GM10266 (cell line): ENCODE measurements around the gene RIPK3.
"Not testable (repeated sequence)": the region's sequence is repeated elsewhere in the genome, so short reads cannot be mapped to it uniquely, and the experiment has no call there.

Experiments
- DNase-seq: peaks from one replicate; pipeline ENCODE4 v3.0.0; 2012; ENCODE audit errors: extremely low spot score
- CTCF ChIP-seq: IDR thresholded peaks from 2 replicates; pipeline ENCODE4 v1.5.1; 2012; ENCODE audit warnings: mild to moderate bottlenecking, low read depth; ENCODE audit not compliant: control insufficient read depth, insufficient read depth; ENCODE audit errors: missing control alignments

The RIPK3 gene

GRCh38 chr14:24377126-24377525 is 37.3 kb upstream of the RIPK3 start:
- DNase-seq = no peak
- TF ChIP-seq CTCF = no peak

- no peak for TF ChIP-seq CTCF
- no peak for DNase-seq
These were observed 36.8 kb upstream of the RIPK3 start for GRCh38 chr14:24376448-24377070.

- TF ChIP-seq CTCF = no peak
- no peak for DNase-seq
These were observed 33.1 kb upstream of the RIPK3 start for GRCh38 chr14:24372701-24373416.

- DNase-seq = not testable (repeated sequence)
These were observed 31.8 kb upstream of the RIPK3 start for GRCh38 chr14:24371605-24372004.

- DNase-seq = no peak
- TF ChIP-seq CTCF = no peak
These were observed 31.0 kb upstream of the RIPK3 start for GRCh38 chr14:24370748-24371147.

- DNase-seq = no peak
- no peak for TF ChIP-seq CTCF
These were observed 30.3 kb upstream of the RIPK3 start for GRCh38 chr14:24369907-24370687.

- no peak for TF ChIP-seq CTCF
- DNase-seq = no peak
These were observed 29.7 kb upstream of the RIPK3 start for GRCh38 chr14:24369463-24369862.
